CD4-positive, CD25-positive, alpha-beta regulatory T cell (primary cell): ENCODE results near the gene YPEL2. TPM values are rescaled to one million over a fixed set of nuclear protein-coding genes. Genes with fewer than 3 reads are reported as not detected.

Experiments
- ATAC-seq, 2 donors: fragments of 150-1000 bp; cut with Tn5 transposase; one replicate each; pipeline ENCODE4 v1.10.0; 2021; ENCODE audit warnings: low read depth in 2 of 2, moderate number of reproducible peaks in 2 of 2, moderate library complexity in 1 of 2
- DNase-seq, 3 donors: peaks; one replicate each; pipeline versions ENCODE4 v3.0.0 to v3.0.0-alpha.2; 2012 to 2022; ENCODE audit warnings: mixed read lengths in 1 of 3
- H3K27ac ChIP-seq: one replicate; pipeline ENCODE4 v1.7.0; 2013; ENCODE audit warnings: mild to moderate bottlenecking, low read length; ENCODE audit not compliant: insufficient read depth, poor library complexity, severe bottlenecking
- H3K27me3 ChIP-seq: one replicate; pipeline ENCODE4 v1.7.0; 2013; ENCODE audit warnings: low read length; ENCODE audit not compliant: control insufficient read depth, insufficient read depth
- H3K36me3 ChIP-seq: one replicate; pipeline ENCODE4 v1.7.0; 2013; ENCODE audit warnings: mild to moderate bottlenecking, low read length, moderate library complexity; ENCODE audit not compliant: control insufficient read depth, insufficient read depth
- H3K4me1 ChIP-seq: 2 replicates; pipeline ENCODE4 v1.7.0; 2013; ENCODE audit warnings: mild to moderate bottlenecking, low read length; ENCODE audit not compliant: insufficient read depth, control insufficient read depth, poor library complexity, severe bottlenecking
- H3K4me3 ChIP-seq: one replicate; pipeline ENCODE4 v1.7.0; 2013; ENCODE audit warnings: low read depth, mild to moderate bottlenecking, low read length, moderate library complexity
- H3K9me3 ChIP-seq, 2 experiments: 1 replicate in 1 of 2; 2 replicates in 1 of 2; pipeline ENCODE4 v1.7.0; 2013; ENCODE audit warnings: low read length in 2 of 2, mild to moderate bottlenecking in 1 of 2, moderate library complexity in 1 of 2; ENCODE audit not compliant: control insufficient read depth in 2 of 2
- H3K27ac Mint-ChIP-seq, 3 donors: one replicate each; pipeline ENCODE4 v1.8.0; 2020 to 2022; ENCODE audit warnings: mild to moderate bottlenecking in 3 of 3, mixed read lengths in 3 of 3, moderate library complexity in 2 of 3
- H3K27me3 Mint-ChIP-seq: one replicate; pipeline ENCODE4 v1.8.0; 2022; ENCODE audit warnings: mild to moderate bottlenecking, mixed read lengths
- H3K36me3 Mint-ChIP-seq: one replicate; pipeline ENCODE4 v1.8.0; 2020; ENCODE audit warnings: mixed read lengths
- H3K4me1 Mint-ChIP-seq, 4 donors: one replicate each; pipeline ENCODE4 v1.8.0; 2020 to 2022; ENCODE audit warnings: mixed read lengths in 4 of 4, mild to moderate bottlenecking in 1 of 4
- H3K4me3 Mint-ChIP-seq, 4 donors: one replicate each; pipeline ENCODE4 v1.8.0; 2020 to 2022; ENCODE audit warnings: mild to moderate bottlenecking in 4 of 4, mixed read lengths in 4 of 4, moderate library complexity in 3 of 4
- H3K9me3 Mint-ChIP-seq, 7 donors: one replicate each; pipeline ENCODE4 v1.8.0; 2020 to 2022; ENCODE audit warnings: mixed read lengths in 7 of 7, mild to moderate bottlenecking in 3 of 7, moderate library complexity in 2 of 7
- polyA plus RNA-seq, 4 donors: library from polyadenylated mRNA; unstranded; fragments of 300-500 nt; fragmentation: Illumina TruSeq; gene quantifications; one replicate each; pipeline ENCODE4 v1.2.3, GENCODE V29; 2021
- total RNA-seq: library from RNA; stranded (reverse); gene quantifications from one replicate; pipeline ENCODE4 v1.2.3, GENCODE V29; 2022

YPEL2 gene
- total and polyA plus RNA-seq, 5 donors from 2014 or later: 35.7 to 64.3 (median 44.8) TPM

DNA sequence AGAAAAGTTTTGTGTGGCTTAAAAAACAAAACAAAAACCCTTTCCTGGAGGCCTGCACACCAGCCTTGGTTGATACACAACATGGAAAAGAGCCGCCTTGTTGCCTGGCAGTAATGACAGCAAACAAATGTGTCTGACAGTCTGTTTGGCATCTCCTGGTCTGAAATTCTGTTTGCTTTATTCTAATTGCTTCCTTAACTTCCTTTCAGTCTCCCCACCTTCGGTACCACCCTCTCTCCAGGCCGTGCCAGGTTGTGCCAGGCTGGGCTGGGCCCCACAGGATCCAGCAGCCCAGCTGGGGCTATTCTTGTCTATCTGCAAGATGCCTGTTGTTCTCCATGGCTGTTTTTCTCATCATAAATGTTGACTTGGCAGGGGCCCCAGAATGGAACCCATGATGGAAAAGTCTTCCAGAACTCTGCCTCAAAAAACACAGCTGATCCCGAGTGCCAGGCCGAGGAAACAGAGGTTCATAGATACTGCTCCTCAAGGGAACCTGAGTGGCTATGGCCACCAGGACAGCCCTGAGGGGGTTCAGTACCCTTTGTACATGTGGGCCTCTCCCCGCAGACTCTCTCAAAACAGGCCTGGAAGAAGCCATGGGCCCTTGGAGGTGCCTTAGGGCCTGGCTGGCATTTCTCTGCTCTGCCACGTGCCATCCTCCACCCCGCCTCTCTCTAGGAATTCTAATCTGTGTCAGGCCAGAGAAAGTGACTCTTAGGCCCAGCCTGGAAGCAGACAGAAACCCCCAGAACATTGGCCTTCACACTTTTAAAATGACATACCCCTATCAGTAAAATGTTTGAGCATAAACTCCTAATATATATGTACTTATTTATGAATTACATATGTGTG is 50.5 kb downstream of the YPEL2 start:
- Histone ChIP-seq H3K9me3 (no peaks in the 10 kb centered on the region), H3K4me1 (no peaks in the 10 kb centered on the region), H3K36me3 (peaks cover 6% of the 10 kb centered on the region), H3K4me3 (no peak overlapping the region), H3K27me3 (no peaks in the 10 kb centered on the region), H3K27ac (no peak overlapping the region)
- Mint-ChIP-seq H3K9me3 (no peaks in the 10 kb centered on the region), H3K4me3 (peak overlapping the region in 1 of 4 donors; percentile 13), H3K27ac (peak overlapping the region in 2 of 3 donors; percentile 58 to 85), H3K27me3 (no peaks in the 10 kb centered on the region), H3K4me1 (peaks cover 22 to 69% (median 44%) of the 10 kb centered on the region in 4 donors), H3K36me3 (peaks cover 9% of the 10 kb centered on the region)
- ATAC-seq (no peak), DNase-seq (no peak)

DNA sequence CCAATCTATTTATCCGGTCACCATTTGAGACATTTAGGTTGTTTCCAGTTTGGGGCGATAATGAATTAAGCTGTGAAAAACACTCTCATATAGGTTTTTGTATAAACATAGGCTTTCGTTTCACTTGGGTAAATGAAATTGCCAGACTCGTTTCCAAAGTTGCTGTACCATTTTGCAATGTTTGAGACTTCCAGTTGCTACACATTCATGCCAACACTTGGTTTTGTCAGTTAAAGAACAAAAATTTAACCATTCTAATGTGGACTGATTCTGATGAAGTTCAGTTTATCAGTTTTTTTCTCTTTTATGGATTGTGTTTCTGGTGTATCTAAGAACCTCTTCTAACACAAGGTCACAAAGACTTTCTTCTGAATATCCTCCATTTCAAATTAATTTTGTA is 52.4 kb downstream of the YPEL2 start:
- Histone ChIP-seq H3K27ac (no peak overlapping the region), H3K36me3 (peaks cover 20% of the 10 kb centered on the region), H3K27me3 (no peaks in the 10 kb centered on the region), H3K4me3 (no peak overlapping the region), H3K4me1 (no peaks in the 10 kb centered on the region), H3K9me3 (no peaks in the 10 kb centered on the region)
- Mint-ChIP-seq H3K27me3 (no peaks in the 10 kb centered on the region), H3K4me3 (no peak overlapping the region), H3K36me3 (peaks cover 9% of the 10 kb centered on the region), H3K9me3 (no peaks in the 10 kb centered on the region), H3K4me1 (peaks cover 22 to 56% (median 38%) of the 10 kb centered on the region in 4 donors), H3K27ac (no peak overlapping the region)
- ATAC-seq: no peak
- no peak for DNase-seq

DNA sequence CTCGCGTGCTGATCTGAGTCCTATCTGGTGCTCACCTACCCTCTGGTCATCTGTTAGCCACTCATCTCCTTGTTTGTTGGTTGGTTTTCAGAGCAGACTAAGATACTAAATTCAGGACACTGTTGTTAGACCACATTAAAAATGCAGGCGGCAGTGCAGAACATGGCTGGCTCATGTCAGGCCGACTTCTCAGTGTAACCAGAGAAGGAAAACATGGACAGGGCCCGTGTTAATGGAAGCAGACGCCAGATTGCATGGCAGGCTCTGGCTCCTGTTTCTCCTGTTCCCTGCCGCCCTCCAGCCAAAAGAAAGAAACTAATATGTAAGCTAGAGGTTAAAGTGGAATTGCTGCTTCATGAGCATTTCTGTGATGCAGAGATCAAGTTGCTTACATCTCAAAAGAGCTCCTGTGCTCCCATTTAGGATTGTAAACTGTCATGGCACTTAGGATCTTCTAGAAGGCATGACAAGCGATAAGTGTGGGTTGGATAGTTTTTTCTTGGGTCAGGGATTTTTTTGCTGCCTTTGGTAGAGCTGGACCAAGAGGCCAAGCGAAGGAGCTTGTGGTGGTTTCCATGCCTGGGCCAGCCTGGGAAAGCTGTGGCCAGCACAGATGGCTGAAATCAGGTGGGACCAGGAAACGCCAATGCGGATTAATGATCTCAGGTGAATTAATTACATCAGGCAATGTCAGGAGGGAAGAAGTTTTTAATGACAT is 56.1 kb downstream of the YPEL2 start:
- Histone ChIP-seq H3K27ac (no peak overlapping the region), H3K4me3 (no peak overlapping the region), H3K36me3 (peaks cover 45% of the 10 kb centered on the region), H3K27me3 (no peaks in the 10 kb centered on the region), H3K9me3 (no peaks in the 10 kb centered on the region), H3K4me1 (no peaks in the 10 kb centered on the region)
- DNase-seq (no peak), ATAC-seq (no peak)
- Mint-ChIP-seq H3K4me3 (no peak overlapping the region), H3K27ac (peak overlapping the region in 1 of 3 donors; percentile 70), H3K27me3 (no peaks in the 10 kb centered on the region), H3K4me1 (peaks cover 12 to 30% (median 21%) of the 10 kb centered on the region in 4 donors), H3K36me3 (peaks cover 19% of the 10 kb centered on the region), H3K9me3 (peaks cover 0 to 2% (median 0%) of the 10 kb centered on the region in 7 donors)

DNA sequence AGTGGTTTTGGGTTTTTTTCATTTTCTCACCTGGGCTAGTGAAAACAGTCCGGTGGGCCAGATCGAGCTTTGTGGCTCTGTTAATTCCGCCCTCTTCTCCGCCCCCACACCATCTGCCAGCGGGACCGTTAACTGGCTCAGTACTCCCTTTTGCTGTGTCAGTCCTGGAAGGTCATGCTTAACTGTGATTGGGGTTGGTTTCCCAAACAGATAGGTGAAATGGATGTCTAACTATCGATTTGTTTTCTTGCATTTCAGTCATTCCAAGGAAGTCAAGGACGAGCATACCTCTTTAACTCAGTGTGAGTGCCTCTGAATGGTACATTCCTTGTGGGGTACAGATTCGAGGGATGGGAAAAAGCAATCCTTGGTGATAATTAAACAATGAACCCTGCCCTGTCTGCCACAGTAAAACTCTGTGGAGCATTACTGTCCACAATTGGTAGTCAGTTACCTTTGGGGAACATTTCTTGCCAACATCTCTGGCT is 56.7 kb downstream of the YPEL2 start:
- Histone ChIP-seq H3K27ac (no peak overlapping the region), H3K9me3 (no peaks in the 10 kb centered on the region), H3K27me3 (no peaks in the 10 kb centered on the region), H3K4me3 (no peak overlapping the region), H3K36me3 (peaks cover 50% of the 10 kb centered on the region), H3K4me1 (no peaks in the 10 kb centered on the region)
- peaks cover 12 to 30% (median 21%) of the 10 kb centered on the region in 4 donors for H3K4me1 Mint-ChIP-seq
- H3K36me3 Mint-ChIP-seq: peaks cover 19% of the 10 kb centered on the region
- no peak overlapping the region for H3K4me3 Mint-ChIP-seq
- ATAC-seq (no peak), DNase-seq (no peak)
- peak overlapping the region in 2 of 3 donors; percentile 65 to 70 for H3K27ac Mint-ChIP-seq
- H3K9me3 Mint-ChIP-seq: peaks cover 0 to 2% (median 0%) of the 10 kb centered on the region in 7 donors
- H3K27me3 Mint-ChIP-seq: no peaks in the 10 kb centered on the region

DNA sequence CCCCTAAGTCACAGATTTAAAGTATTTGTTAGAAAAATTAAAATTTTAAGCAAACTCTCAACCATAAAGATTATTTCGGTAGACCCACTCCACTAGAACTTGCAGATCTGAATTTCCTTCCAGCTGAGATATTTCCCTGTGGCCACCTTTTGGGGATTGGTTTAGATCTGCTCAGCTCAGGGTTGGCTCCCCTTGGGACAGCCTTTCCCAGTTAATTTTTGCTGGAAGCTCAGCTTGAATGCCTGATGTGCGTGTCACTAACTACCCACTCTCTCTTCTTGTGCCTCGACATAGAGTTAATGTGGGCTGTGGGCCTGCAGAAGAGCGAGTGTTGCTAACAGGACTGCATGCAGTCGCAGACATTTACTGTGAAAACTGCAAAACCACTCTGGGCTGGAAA is 57.6 kb downstream of the YPEL2 start:
- H3K4me1 Mint-ChIP-seq: peaks cover 9 to 24% (median 16%) of the 10 kb centered on the region in 4 donors
- DNase-seq (no peak), ATAC-seq (no peak)
- H3K9me3 ChIP-seq: no peaks in the 10 kb centered on the region
- peaks cover 19% of the 10 kb centered on the region for H3K36me3 Mint-ChIP-seq
- H3K4me3 ChIP-seq: no peak overlapping the region
- H3K27me3 Mint-ChIP-seq: no peaks in the 10 kb centered on the region
- peaks cover 0 to 2% (median 0%) of the 10 kb centered on the region in 7 donors for H3K9me3 Mint-ChIP-seq
- H3K27ac Mint-ChIP-seq: peak overlapping the region in 1 of 3 donors; percentile 60
- no peak overlapping the region for H3K4me3 Mint-ChIP-seq
- H3K36me3 ChIP-seq: peaks cover 50% of the 10 kb centered on the region
- H3K4me1 ChIP-seq: no peaks in the 10 kb centered on the region
- no peak overlapping the region for H3K27ac ChIP-seq
- H3K27me3 ChIP-seq: no peaks in the 10 kb centered on the region

DNA sequence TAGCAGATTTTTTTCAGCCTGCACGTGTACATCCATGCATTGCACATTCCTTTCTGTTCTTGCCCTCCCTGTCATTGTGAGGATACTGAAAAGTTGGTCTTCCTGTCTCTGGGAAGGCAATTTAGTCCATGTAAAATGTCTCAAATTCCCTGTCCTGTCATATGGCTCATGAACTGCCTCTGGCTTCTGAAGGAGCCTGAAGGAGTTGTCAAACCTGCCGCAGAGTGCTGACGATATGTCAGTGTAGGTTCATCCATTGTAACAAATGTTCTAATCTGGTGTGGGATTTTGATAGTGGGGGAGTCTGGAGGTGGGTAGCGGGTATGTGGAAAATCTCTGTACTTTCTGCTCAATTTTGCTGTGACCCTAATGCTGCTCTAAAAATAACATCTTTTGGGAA is 59.6 kb downstream of the YPEL2 start:
- Mint-ChIP-seq H3K27ac (peak overlapping the region in 2 of 3 donors; percentile 20), H3K4me3 (no peak overlapping the region), H3K27me3 (no peaks in the 10 kb centered on the region), H3K36me3 (peaks cover 19% of the 10 kb centered on the region), H3K9me3 (peaks cover 0 to 2% (median 0%) of the 10 kb centered on the region in 7 donors), H3K4me1 (peaks cover 0 to 17% (median 9%) of the 10 kb centered on the region in 4 donors)
- ATAC-seq (no peak), DNase-seq (no peak)
- Histone ChIP-seq H3K27me3 (no peaks in the 10 kb centered on the region), H3K9me3 (no peaks in the 10 kb centered on the region), H3K27ac (no peak overlapping the region), H3K4me3 (no peak overlapping the region), H3K36me3 (peaks cover 58% of the 10 kb centered on the region), H3K4me1 (no peaks in the 10 kb centered on the region)

DNA sequence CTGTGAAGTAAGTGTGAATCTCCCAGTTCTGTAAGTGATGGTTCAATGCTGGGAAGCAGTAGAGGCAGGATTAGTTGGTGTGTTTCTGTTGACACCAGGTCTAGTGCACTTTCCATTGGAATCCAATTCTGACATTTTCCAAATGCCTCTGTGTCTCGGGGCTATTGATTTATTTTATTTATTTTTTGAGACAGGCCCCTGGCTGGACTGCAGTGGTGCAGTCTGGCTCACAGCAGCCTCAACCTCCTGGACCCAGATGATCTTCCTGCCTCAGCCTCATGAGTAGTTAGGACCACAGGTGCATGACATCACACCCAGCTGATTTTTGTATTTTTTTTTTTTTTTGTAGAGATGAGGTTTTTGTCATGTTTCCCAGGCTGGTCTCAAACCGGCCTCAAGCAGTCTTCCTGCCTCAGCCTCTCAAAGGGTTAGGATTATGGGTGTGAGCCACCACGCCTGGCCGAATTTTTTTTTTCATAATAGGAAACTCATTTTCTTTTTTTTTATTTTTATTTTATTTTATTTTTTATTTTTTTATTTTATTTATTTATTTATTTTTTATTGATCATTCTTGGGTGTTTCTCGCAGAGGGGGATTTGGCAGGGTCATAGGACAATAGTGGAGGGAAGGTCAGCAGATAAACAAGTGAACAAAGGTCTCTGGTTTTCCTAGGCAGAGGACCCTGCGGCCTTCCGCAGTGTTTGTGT is 61.7 kb downstream of the YPEL2 start:
- ATAC-seq: no peak
- H3K9me3 ChIP-seq: no peaks in the 10 kb centered on the region
- peaks cover 0 to 2% (median 0%) of the 10 kb centered on the region in 7 donors for H3K9me3 Mint-ChIP-seq
- H3K4me1 ChIP-seq: no peaks in the 10 kb centered on the region
- no peak overlapping the region for H3K4me3 ChIP-seq
- no peak overlapping the region for H3K27ac ChIP-seq
- peaks cover 29% of the 10 kb centered on the region for H3K36me3 Mint-ChIP-seq
- H3K27me3 Mint-ChIP-seq: no peaks in the 10 kb centered on the region
- H3K4me1 Mint-ChIP-seq: peaks cover 0 to 11% (median 4%) of the 10 kb centered on the region in 4 donors
- peaks cover 69% of the 10 kb centered on the region for H3K36me3 ChIP-seq
- H3K27me3 ChIP-seq: no peaks in the 10 kb centered on the region
- DNase-seq: no peak
- H3K27ac Mint-ChIP-seq: peak overlapping the region in 1 of 3 donors; percentile 66
- no peak overlapping the region for H3K4me3 Mint-ChIP-seq
